B cell (primary cell): ENCODE measurements around the gene HNRNPD. TPM values are rescaled to one million over a fixed set of nuclear protein-coding genes. Genes with fewer than 3 reads are reported as not detected.

Source experiments
- ATAC-seq: fragments of 200-7000 bp; cut with Tn5 transposase; one replicate; pipeline ENCODE4 v1.10.0; 2021; ENCODE audit warnings: low read depth, mild to moderate bottlenecking, moderate number of reproducible peaks, moderate library complexity
- CTCF ChIA-PET: fragments of 350-600 bp; sonication (Branson Sonifier 250); formaldehyde crosslinking; loops from one replicate; lab custom pipeline; 2021; ENCODE audit warnings: antibody characterized with exemption, inconsistent platforms; lab: Charles Lee
- POLR2A ChIA-PET: fragments of 350-600 bp; sonication (Branson Sonifier 250); formaldehyde crosslinking; loops from one replicate; lab custom pipeline; 2021; ENCODE audit warnings: antibody characterized with exemption; lab: Charles Lee
- DNase-seq: peaks from one replicate; pipeline ENCODE4 v3.0.0; 2013
- H2AFZ ChIP-seq: 2 replicates; pipeline ENCODE4 v1.6.1; 2012; ENCODE audit warnings: mild to moderate bottlenecking, low read depth, low read length; ENCODE audit not compliant: insufficient read depth, poor library complexity, severe bottlenecking
- H3K27ac ChIP-seq, 2 donors: 1 replicate in 1 of 2; 2 replicates in 1 of 2; pipeline ENCODE4 v1.5.1; 2012 to 2013; ENCODE audit warnings: low read length in 2 of 2, mild to moderate bottlenecking in 2 of 2, moderate library complexity in 1 of 2
- H3K27me3 ChIP-seq, 4 experiments: fragments of 200-600 bp in 1 of 4; sonication (generic) in 1 of 4; replicated peaks in 1 of 4; 1 replicate in 2 of 4; 2 replicates in 2 of 4; pipeline versions ENCODE4 v1.6.1 to v1.7.0; 2013 to 2016; ENCODE audit warnings: low read length in 3 of 4, mild to moderate bottlenecking in 2 of 4, mixed read lengths in 1 of 4, moderate library complexity in 1 of 4; ENCODE audit not compliant: insufficient read depth in 4 of 4, control insufficient read depth in 3 of 4; ENCODE audit errors: control extremely low read depth in 1 of 4
- H3K36me3 ChIP-seq, 2 experiments: replicated peaks in 1 of 2; 1 replicate in 1 of 2; 2 replicates in 1 of 2; pipeline versions ENCODE4 v1.6.1 to v1.7.1; 2013; ENCODE audit warnings: low read length in 1 of 2; ENCODE audit not compliant: insufficient read depth in 2 of 2, control insufficient read depth in 1 of 2; ENCODE audit errors: control extremely low read depth in 1 of 2, extremely low read depth in 1 of 2
- H3K4me1 ChIP-seq, 2 donors: fragments of 200-600 bp in 1 of 2; sonication (generic) in 1 of 2; 1 replicate in 1 of 2; 2 replicates in 1 of 2; pipeline versions ENCODE4 v1.5.1 to v1.6.1; 2013 to 2017; ENCODE audit warnings: low read length in 2 of 2; ENCODE audit not compliant: control insufficient read depth in 2 of 2, insufficient read depth in 2 of 2
- H3K4me2 ChIP-seq: replicated peaks from 2 replicates; pipeline ENCODE3; 2012; ENCODE audit warnings: mild to moderate bottlenecking, low read depth, low read length; ENCODE audit not compliant: poor library complexity, severe bottlenecking
- H3K4me3 ChIP-seq, 5 experiments: fragments of 200-600 bp in 1 of 5; sonication (generic) in 1 of 5; 1 replicate in 3 of 5; 2 replicates in 2 of 5; pipeline versions ENCODE4 v1.5.1 to v1.7.0; 2011 to 2016; ENCODE audit warnings: low read length in 4 of 5, mild to moderate bottlenecking in 4 of 5, low read depth in 2 of 5, control low read depth in 1 of 5, moderate library complexity in 1 of 5; ENCODE audit not compliant: insufficient read depth in 1 of 5; ENCODE audit errors: control extremely low read depth in 1 of 5, extremely low read depth in 1 of 5
- H3K79me2 ChIP-seq: fragments of 200-600 bp; sonication (generic); one replicate; pipeline ENCODE4 v1.6.0; 2016; ENCODE audit warnings: low read length; ENCODE audit not compliant: control insufficient read depth, insufficient read depth
- H3K9ac ChIP-seq: fragments of 200-600 bp; sonication (generic); 2 replicates; pipeline ENCODE4 v1.6.1; 2017; ENCODE audit warnings: mild to moderate bottlenecking, low read length, moderate library complexity
- H3K9me3 ChIP-seq, 3 donors: one replicate each; pipeline versions ENCODE4 v1.6.1 to v1.7.1; 2013; ENCODE audit warnings: low read length in 2 of 3; ENCODE audit not compliant: control insufficient read depth in 2 of 3, insufficient read depth in 1 of 3; ENCODE audit errors: control extremely low read depth in 1 of 3
- H4K20me1 ChIP-seq: 2 replicates; pipeline ENCODE4 v1.6.0; 2012; ENCODE audit warnings: mild to moderate bottlenecking, low read length; ENCODE audit not compliant: insufficient read depth, control insufficient read depth, poor library complexity, severe bottlenecking
- H3K27ac Mint-ChIP-seq: one replicate; pipeline ENCODE4 v1.8.0; 2021; ENCODE audit warnings: mixed read lengths
- H3K27me3 Mint-ChIP-seq: one replicate; pipeline ENCODE4 v1.8.0; 2021; ENCODE audit warnings: mixed read lengths
- H3K4me1 Mint-ChIP-seq: one replicate; pipeline ENCODE4 v1.8.0; 2021; ENCODE audit warnings: mixed read lengths
- H3K4me3 Mint-ChIP-seq: one replicate; pipeline ENCODE4 v1.8.0; 2021; ENCODE audit warnings: mixed read lengths
- H3K9me3 Mint-ChIP-seq: one replicate; pipeline ENCODE4 v1.8.0; 2022; ENCODE audit warnings: mixed read lengths; ENCODE audit not compliant: insufficient read depth
- EZH2 ChIP-seq: IDR thresholded peaks from 2 replicates; pipeline ENCODE4 v1.6.1; 2012; ENCODE audit warnings: borderline replicate concordance, low read depth, mild to moderate bottlenecking, moderate library complexity, low read length; ENCODE audit not compliant: insufficient read depth, poor library complexity, severe bottlenecking
- WGBS: methylation state at CpG from one replicate; pipeline ENCODE4 v1.1.5; 2013; ENCODE audit warnings: missing lambda C conversion rate; ENCODE audit not compliant: insufficient coverage; 5-methylcytosine and 5-hydroxymethylcytosine counted together
- intact Hi-C: fragments of 100-400 bp; cut with micrococcal nuclease; formaldehyde crosslinking; loops from one replicate; pipeline ENCODE4 v1.10.0; 2022
- polyA plus RNA-seq: library from polyadenylated mRNA; depleted of rRNA; stranded (reverse); fragments of >200 nt; gene quantifications from 2 replicates; pipeline ENCODE4 v1.2.3, GENCODE V29; 2012
- total RNA-seq, 2 donors: library from RNA; stranded (reverse); fragments of 120-200 nt in 1 of 2; gene quantifications; 1 replicate in 1 of 2; 2 replicates in 1 of 2; pipeline versions ENCODE4 v1.2.3 to v1.2.4, GENCODE V29; 2013 to 2022
- TF ChIP-seq, protein P1 (sequence below): fragments of 200-600 bp; IDR thresholded peaks from one replicate; pipeline ENCODE4 v1.8.0; 2022; ENCODE audit warnings: antibody characterized with exemption, mild to moderate bottlenecking

The HNRNPD gene
- total and polyA plus RNA-seq, 2 donors (not counting 1 experiment from before 2014, with no cell fraction given): 120 to 280 TPM

- Mint-ChIP-seq H3K9me3 (no peaks in the 10 kb centered on the region), H3K27me3 (no peaks in the 10 kb centered on the region), H3K27ac (peak overlapping the region; percentile 22), H3K4me3 (peak overlapping the region; percentile 54), H3K4me1 (peaks cover 32% of the 10 kb centered on the region)
- Histone ChIP-seq H3K36me3 (peaks cover 0 to 5% of the 10 kb centered on the region in 2 experiments), H3K4me2 (peak overlapping the region; percentile 77), H3K27me3 (no peaks in the 10 kb centered on the region), H4K20me1 (peaks cover 18% of the 10 kb centered on the region), H3K4me1 (peaks cover 18 to 20% of the 10 kb centered on the region in 2 donors), H2AFZ (no peak overlapping the region), H3K4me3 (no peak overlapping the region), H3K79me2 (peaks cover 54% of the 10 kb centered on the region), H3K27ac (no peak overlapping the region), H3K9ac (no peak overlapping the region), H3K9me3 (peaks cover 0 to 9% (median under 1%) of the 10 kb centered on the region in 3 donors)
- WGBS: 100% methylated on average over 4 of the region's 4 CpGs
- POLR2A ChIA-PET: no interaction called here
- CTCF ChIA-PET: interaction anchor here (1.0 kb wide), 1 partner anchor 11 kb away, joined by 3 read pairs; no protein-coding TSS in a partner anchor
- intact Hi-C loops: loop anchor here (10.0 kb wide), 1 partner anchor 1109 kb away; the partner anchor contains the start of gene ABRAXAS1
- no peak for ATAC-seq
- no peak for DNase-seq
- TF ChIP-seq, protein P1, sequence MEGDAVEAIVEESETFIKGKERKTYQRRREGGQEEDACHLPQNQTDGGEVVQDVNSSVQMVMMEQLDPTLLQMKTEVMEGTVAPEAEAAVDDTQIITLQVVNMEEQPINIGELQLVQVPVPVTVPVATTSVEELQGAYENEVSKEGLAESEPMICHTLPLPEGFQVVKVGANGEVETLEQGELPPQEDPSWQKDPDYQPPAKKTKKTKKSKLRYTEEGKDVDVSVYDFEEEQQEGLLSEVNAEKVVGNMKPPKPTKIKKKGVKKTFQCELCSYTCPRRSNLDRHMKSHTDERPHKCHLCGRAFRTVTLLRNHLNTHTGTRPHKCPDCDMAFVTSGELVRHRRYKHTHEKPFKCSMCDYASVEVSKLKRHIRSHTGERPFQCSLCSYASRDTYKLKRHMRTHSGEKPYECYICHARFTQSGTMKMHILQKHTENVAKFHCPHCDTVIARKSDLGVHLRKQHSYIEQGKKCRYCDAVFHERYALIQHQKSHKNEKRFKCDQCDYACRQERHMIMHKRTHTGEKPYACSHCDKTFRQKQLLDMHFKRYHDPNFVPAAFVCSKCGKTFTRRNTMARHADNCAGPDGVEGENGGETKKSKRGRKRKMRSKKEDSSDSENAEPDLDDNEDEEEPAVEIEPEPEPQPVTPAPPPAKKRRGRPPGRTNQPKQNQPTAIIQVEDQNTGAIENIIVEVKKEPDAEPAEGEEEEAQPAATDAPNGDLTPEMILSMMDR: no peak
These were observed 2.3 kb upstream of the HNRNPD start for GRCh38 chr4:82376109-82376508.

DNA sequence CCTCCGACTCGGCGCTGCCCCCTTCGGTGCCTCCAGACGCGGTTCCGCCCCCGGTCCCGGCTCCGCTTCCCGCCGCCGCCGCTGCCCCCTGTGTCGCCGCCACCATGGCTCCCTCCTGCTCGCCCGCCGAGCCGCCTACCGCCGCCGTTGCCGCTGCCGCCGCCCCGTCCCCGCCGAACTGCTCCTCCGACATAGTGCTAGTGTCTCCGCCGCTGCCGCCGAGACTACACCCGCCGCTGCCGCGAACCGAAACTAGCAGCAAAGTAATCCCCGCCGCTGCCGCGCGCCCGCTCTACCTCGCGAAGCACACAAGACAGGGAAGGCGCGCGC, 340 bp downstream of the HNRNPD start:
- DNase-seq (no peak), ATAC-seq (peak; percentile 16)
- Histone ChIP-seq H3K9ac (peak overlapping the region; percentile 94), H3K4me1 (peaks cover 44% of the 10 kb centered on the region in 2 donors), H4K20me1 (peaks cover 39% of the 10 kb centered on the region), H3K79me2 (peaks cover 75% of the 10 kb centered on the region), H2AFZ (peak overlapping the region; percentile 95), H3K27ac (peak overlapping the region; percentile 98), H3K27me3 (no peaks in the 10 kb centered on the region), H3K4me2 (peak overlapping the region; percentile 77), H3K4me3 (peak overlapping the region; percentile 89 to 98 (median 95)), H3K9me3 (no peaks in the 10 kb centered on the region), H3K36me3 (peaks cover 5 to 24% of the 10 kb centered on the region in 2 experiments)
- ChIA-PET POLR2A (interaction anchor here (0.7 to 2.0 kb wide), 6 partner anchors 11 to 906 kb away, joined by 3 to 44 read pairs (median 8); partner anchors contain the start of genes COPS4, HNRNPDL and THAP9), CTCF (interaction anchor here (1.0 to 3.6 kb wide), 6 partner anchors 13 to 88 kb away, joined by 4 to 31 read pairs (median 12); no protein-coding TSS in a partner anchor)
- Mint-ChIP-seq H3K27me3 (no peaks in the 10 kb centered on the region), H3K4me1 (peaks cover 57% of the 10 kb centered on the region), H3K9me3 (no peaks in the 10 kb centered on the region), H3K27ac (peak overlapping the region; percentile 98), H3K4me3 (peak overlapping the region; percentile 93)
- TF ChIP-seq, protein P1: no peak
- no peak for TF ChIP-seq EZH2
- intact Hi-C loops: loop anchor here (5.0 to 10.0 kb wide), 3 partner anchors 901 to 1111 kb away; partner anchors contain the start of genes ABRAXAS1 and RASGEF1B
- WGBS: under 1% methylated on average over 50 of the region's 50 CpGs
